K562 (cell line): ENCODE measurements around the gene GINS1. TPM values are rescaled to one million over a fixed set of nuclear protein-coding genes. Genes with fewer than 3 reads are reported as not detected.

Experiments
- ATAC-seq: fragments of 200-7000 bp; cut with Tn5 transposase; 3 replicates; pipeline ENCODE4 v1.9.1; 2020; ENCODE audit warnings: moderate library complexity
- BruUV-seq: library from RNA; stranded (reverse); fragments of 400-500 nt; replicated peaks from 2 replicates; lab custom pipeline; 2021; lab: Mats Ljungman, UMichigan
- CTCF ChIA-PET: fragments of 300-600 bp; formaldehyde crosslinking; extraction: SDS; loops from one replicate; lab custom pipeline; 2021; ENCODE audit warnings: low intra/inter-chr PET ratio; lab: Yijun Ruan, JAX
- POLR2A ChIA-PET: fragments of 300-600, 350-650 bp; sonication (Branson Sonifier 250); formaldehyde crosslinking; extraction: SDS; loops from one replicate; lab custom pipeline; 2021; ENCODE audit warnings: antibody characterized with exemption, inconsistent platforms; lab: Yijun Ruan, JAX
- DNase-seq, 4 experiments: peaks; one replicate each; pipeline versions ENCODE4 v3.0.0 to v3.0.0-alpha.2; 2011 to 2018; ENCODE audit warnings: low spot score in 3 of 4, mixed read lengths in 3 of 4; ENCODE audit errors: extremely low read depth in 1 of 4
- FAIRE-seq: peaks from 2 replicates; lab custom pipeline; 2011; peaks lifted over from hg19 to GRCh38; lab: Jason Lieb, UNC
- H2AFZ ChIP-seq: 2 replicates; pipeline ENCODE4 v1.6.0; 2011; ENCODE audit warnings: low read depth, low read length, control low read depth, inconsistent platforms
- H3K27ac ChIP-seq: fragments of 200-600 bp; 3 replicates; pipeline ENCODE4 v1.8.0; 2011; ENCODE audit warnings: low read depth, mild to moderate bottlenecking, control low read depth, inconsistent platforms, low read length, moderate library complexity, mixed read lengths; ENCODE audit errors: extremely low read depth
- H3K27me3 ChIP-seq, 2 experiments: fragments of 300-600 bp in 1 of 2; 2 replicates in 1 of 2; 3 replicates in 1 of 2; pipeline versions ENCODE4 v1.6.0 to v1.8.0; 2011; ENCODE audit warnings: inconsistent platforms in 2 of 2, low read length in 2 of 2, mild to moderate bottlenecking in 1 of 2, mixed read lengths in 1 of 2, moderate library complexity in 1 of 2; ENCODE audit not compliant: control insufficient read depth in 2 of 2, insufficient read depth in 2 of 2
- H3K36me3 ChIP-seq: fragments of 300-600 bp; 3 replicates; pipeline ENCODE4 v1.8.0; 2011; ENCODE audit warnings: mild to moderate bottlenecking, low read length, inconsistent platforms; ENCODE audit not compliant: control insufficient read depth, insufficient read depth
- H3K4me1 ChIP-seq, 2 experiments: fragments of 200-600 bp in 1 of 2; replicated peaks in 1 of 2; 2 replicates in 1 of 2; 3 replicates in 1 of 2; pipeline versions ENCODE4 v1.5.1 to v1.8.0; 2011; ENCODE audit warnings: inconsistent platforms in 2 of 2, low read length in 2 of 2, mild to moderate bottlenecking in 1 of 2, mixed read lengths in 1 of 2, moderate library complexity in 1 of 2; ENCODE audit not compliant: control insufficient read depth in 2 of 2, insufficient read depth in 2 of 2
- H3K4me2 ChIP-seq: 2 replicates; pipeline ENCODE4 v1.6.1; 2011; ENCODE audit warnings: low read length, control low read depth, inconsistent platforms, mixed read lengths; ENCODE audit not compliant: insufficient read depth
- H3K4me3 ChIP-seq: fragments of 200-600 bp; sonication (generic), shearing (Covaris generic); 2 replicates; pipeline ENCODE4 v1.5.1; 2016; ENCODE audit warnings: control low read depth, inconsistent platforms
- H3K79me2 ChIP-seq: fragments of 200-600 bp; 3 replicates; pipeline ENCODE4 v1.8.0; 2011; ENCODE audit warnings: low read length, inconsistent platforms; ENCODE audit not compliant: control insufficient read depth, insufficient read depth
- H3K9ac ChIP-seq, 2 experiments: 2 replicates each; pipeline versions ENCODE4 v1.6.0 to v1.6.1; 2011; ENCODE audit warnings: low read depth in 2 of 2, low read length in 2 of 2, control low read depth in 1 of 2, inconsistent platforms in 1 of 2, mild to moderate bottlenecking in 1 of 2, mixed read lengths in 1 of 2; ENCODE audit not compliant: insufficient read depth in 1 of 2
- H3K9me1 ChIP-seq: one replicate; pipeline ENCODE4 v1.6.0; 2011; ENCODE audit warnings: inconsistent platforms, mild to moderate bottlenecking, low read length, moderate library complexity; ENCODE audit not compliant: control insufficient read depth, insufficient read depth
- H3K9me3 ChIP-seq: replicated peaks from 2 replicates; pipeline ENCODE4 v1.5.1; 2011; ENCODE audit warnings: low read depth, low read length, inconsistent platforms; ENCODE audit not compliant: control insufficient read depth, insufficient read depth
- H4K20me1 ChIP-seq: replicated peaks from 2 replicates; pipeline ENCODE4 v1.6.1; 2011; ENCODE audit warnings: low read length, inconsistent platforms, mixed read lengths; ENCODE audit not compliant: control insufficient read depth, insufficient read depth
- EZH2 ChIP-seq: IDR thresholded peaks from 2 replicates; pipeline ENCODE4 v1.6.1; 2012; ENCODE audit warnings: low read depth, mild to moderate bottlenecking, inconsistent platforms, low read length, borderline replicate concordance
- HDAC1 ChIP-seq, 2 experiments: fragments of 450-650 bp; IDR thresholded peaks; 2 replicates each; pipeline ENCODE4 v1.6.1; 2016 to 2017; ENCODE audit warnings: inconsistent platforms in 1 of 2, mild to moderate bottlenecking in 1 of 2, moderate library complexity in 1 of 2
- HIVEP1 ChIP-seq: fragments of 250-450 bp; sonication (Bioruptor Pico); IDR thresholded peaks from 2 replicates; pipeline ENCODE4 v1.4.0; 2020; ENCODE audit warnings: mild to moderate bottlenecking
- MBD2 ChIP-seq: sonication (generic); IDR thresholded peaks from 2 replicates; pipeline ENCODE4 v1.6.1; 2016; ENCODE audit warnings: low read depth, borderline replicate concordance
- MTF1 ChIP-seq: fragments of 250-450 bp; sonication (Bioruptor Pico); IDR thresholded peaks from 2 replicates; pipeline ENCODE4 v1.9.0; 2021; ENCODE audit warnings: moderate library complexity, mild to moderate bottlenecking, inconsistent platforms, borderline replicate concordance
- NCOR1 ChIP-seq: fragments of 450-650 bp; IDR thresholded peaks from 2 replicates; pipeline ENCODE4 v1.6.1; 2016; ENCODE audit warnings: mild to moderate bottlenecking, moderate library complexity
- PPARD ChIP-seq: fragments of 250-450 bp; sonication (Bioruptor Pico); IDR thresholded peaks from 2 replicates; pipeline ENCODE4 v1.8.0; 2022; ENCODE audit warnings: inconsistent platforms, mild to moderate bottlenecking, moderate library complexity
- SMAD1 ChIP-seq: fragments of 150-350 bp; IDR thresholded peaks from 2 replicates; pipeline ENCODE4 v1.6.1; 2014; ENCODE audit warnings: low read length, low read depth; ENCODE audit not compliant: partially characterized antibody
- SUPT5H ChIP-seq: fragments of 450-650 bp; IDR thresholded peaks from 2 replicates; pipeline ENCODE4 v1.6.1; 2016
- TAF1 ChIP-seq: IDR thresholded peaks from 2 replicates; pipeline ENCODE4 v1.6.1; 2011; ENCODE audit warnings: mild to moderate bottlenecking, low read length, moderate library complexity; ENCODE audit not compliant: insufficient read depth, control insufficient read depth, severe bottlenecking; ENCODE audit errors: extremely low read depth
- TGIF2 ChIP-seq: sonication (generic); formaldehyde crosslinking; IDR thresholded peaks from 2 replicates; pipeline ENCODE4 v1.8.1; 2022; ENCODE audit warnings: mild to moderate bottlenecking, missing genetic modification reagents, moderate library complexity
- XRCC3 ChIP-seq: fragments of 450-650 bp; IDR thresholded peaks from 2 replicates; pipeline ENCODE4 v1.6.1; 2017; ENCODE audit warnings: mild to moderate bottlenecking, moderate library complexity
- ZBED1 ChIP-seq: IDR thresholded peaks from 2 replicates; pipeline ENCODE4 v1.6.1; 2014
- ZC3H8 ChIP-seq: fragments of 450-650 bp; IDR thresholded peaks from 2 replicates; pipeline ENCODE4 v1.6.1; 2017
- ZNF143 ChIP-seq: sonication (generic); formaldehyde crosslinking; IDR thresholded peaks from 2 replicates; pipeline ENCODE4 v1.9.0; 2022; ENCODE audit warnings: mild to moderate bottlenecking, missing genetic modification reagents
- WGBS: fragments of 100-300 bp; shearing (Covaris generic); methylation state at CpG from one replicate; pipeline ENCODE4 v1.1.6; 2016; ENCODE audit warnings: low coverage, mixed read lengths; ENCODE audit not compliant: insufficient coverage; ENCODE audit errors: missing lambda C conversion rate; 5-methylcytosine and 5-hydroxymethylcytosine counted together
- in situ Hi-C: fragments of 300-500 bp; cut with MboI; formaldehyde crosslinking; loops from 4 replicates; pipeline ENCODE4 v1.15.0; 2018; ENCODE audit warnings: inconsistent platforms, mixed read lengths
- intact Hi-C: fragments of 100-400 bp; cut with micrococcal nuclease; formaldehyde crosslinking; loops from 2 replicates; pipeline ENCODE4 v1.14.2; 2022
- polyA plus RNA-seq, 8 experiments: library from polyadenylated mRNA; depleted of rRNA in 4 of 8; stranded (reverse) in 5 of 8; unstranded in 3 of 8; fragments of >200 nt; fragmentation: Nextera tagmentation in 2 of 8; fragmentation: Illumina TruSeq in 1 of 8; extraction: Ambion mirVana in 2 of 8; extraction: Trizol in 1 of 8; gene quantifications; 2 replicates each; pipeline versions ENCODE4 v1.2.1 to v1.2.3, GENCODE V29; 2011 to 2014; ENCODE audit warnings: inconsistent platforms in 1 of 8, missing spikeins in 1 of 8
- total RNA-seq, 7 experiments: library from RNA; depleted of rRNA in 6 of 7; stranded (reverse); fragments of >200 nt in 6 of 7; fragmentation: Illumina TruSeq in 2 of 7; extraction: Trizol in 2 of 7; gene quantifications; 2 replicates each; pipeline versions ENCODE4 v1.2.1 to v1.2.3, GENCODE V29; 2011 to 2021; ENCODE audit warnings: low replicate concordance in 1 of 7
- TF ChIP-seq, protein P1 (sequence below): fragments of 200-800 bp; sonication (Bioruptor generic); IDR thresholded peaks from 2 replicates; pipeline ENCODE4 v1.6.1; 2017; ENCODE audit warnings: missing genetic modification characterization, missing compliant biosample characterization
- TF ChIP-seq, protein P2 (sequence below): fragments of 450-650 bp; formaldehyde crosslinking; IDR thresholded peaks from 2 replicates; pipeline ENCODE4 v1.4.0; 2022; ENCODE audit warnings: missing genetic modification characterization
- TF ChIP-seq, protein P3 (sequence below): fragments of 250-450 bp; sonication (Bioruptor Pico); IDR thresholded peaks from 2 replicates; pipeline ENCODE4 v1.8.0; 2022; ENCODE audit warnings: moderate library complexity, mild to moderate bottlenecking, inconsistent platforms

The GINS1 gene
- total and polyA plus RNA-seq, 9 of the 15 experiments (the other 6 are each of a cell fraction or from before 2014, with no cell fraction given): 13.1 to 31.8 (median 24.1) TPM

DNA sequence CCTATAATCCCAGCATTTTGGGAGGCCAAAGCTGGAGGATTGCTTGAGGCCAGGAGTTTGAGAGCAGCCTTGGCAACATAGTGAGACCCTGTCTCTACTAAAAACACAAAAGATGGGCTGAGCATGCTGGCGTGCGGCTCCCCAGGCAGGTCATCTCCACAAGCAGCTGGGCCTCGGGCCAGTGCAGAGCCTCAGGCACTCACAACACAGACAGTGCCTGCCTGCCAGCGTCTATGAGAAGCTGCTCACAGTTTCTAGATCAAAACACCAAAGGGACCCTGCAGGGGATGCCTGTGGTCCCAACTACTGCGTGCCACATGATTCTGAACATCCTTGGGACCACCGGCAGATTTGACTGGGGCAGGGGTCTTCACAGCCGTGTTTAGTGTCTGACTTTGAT, 59.4 kb downstream of the GINS1 start:
- DNase-seq (no peak), FAIRE-seq (no peak), ATAC-seq (no peak)
- no peak overlapping the region for H3K27ac ChIP-seq
- in situ Hi-C loops: no loop called here
- H3K9me3 ChIP-seq: no peaks in the 10 kb centered on the region
- no peaks in the 10 kb centered on the region for H3K36me3 ChIP-seq
- no peaks in the 10 kb centered on the region for H4K20me1 ChIP-seq
- no peak overlapping the region for H3K4me3 ChIP-seq
- no peaks in the 10 kb centered on the region for H3K9me1 ChIP-seq
- no peak overlapping the region for H3K9ac ChIP-seq
- CTCF ChIA-PET: no interaction called here
- intact Hi-C loops: no loop called here
- no peak overlapping the region for H2AFZ ChIP-seq
- no peaks in the 10 kb centered on the region for H3K79me2 ChIP-seq
- no peak overlapping the region for H3K4me2 ChIP-seq
- H3K27me3 ChIP-seq: peaks cover 2 to 20% of the 10 kb centered on the region in 2 experiments; a peak in 4 of 5 replicates
- no TSS peak for BruUV-seq
- POLR2A ChIA-PET: no interaction called here
- 3% methylated on average over 7 of the region's 7 CpGs for WGBS
- TF ChIP-seq XRCC3: no peak
- TF ChIP-seq EZH2: no peak
- TF ChIP-seq ZNF143 (CRISPR knock-in tag): no peak
- no peak for TF ChIP-seq ZC3H8
- no peak for TF ChIP-seq HIVEP1 (CRISPR knock-in tag)
- TF ChIP-seq NCOR1: no peak
- TF ChIP-seq, protein P1, sequence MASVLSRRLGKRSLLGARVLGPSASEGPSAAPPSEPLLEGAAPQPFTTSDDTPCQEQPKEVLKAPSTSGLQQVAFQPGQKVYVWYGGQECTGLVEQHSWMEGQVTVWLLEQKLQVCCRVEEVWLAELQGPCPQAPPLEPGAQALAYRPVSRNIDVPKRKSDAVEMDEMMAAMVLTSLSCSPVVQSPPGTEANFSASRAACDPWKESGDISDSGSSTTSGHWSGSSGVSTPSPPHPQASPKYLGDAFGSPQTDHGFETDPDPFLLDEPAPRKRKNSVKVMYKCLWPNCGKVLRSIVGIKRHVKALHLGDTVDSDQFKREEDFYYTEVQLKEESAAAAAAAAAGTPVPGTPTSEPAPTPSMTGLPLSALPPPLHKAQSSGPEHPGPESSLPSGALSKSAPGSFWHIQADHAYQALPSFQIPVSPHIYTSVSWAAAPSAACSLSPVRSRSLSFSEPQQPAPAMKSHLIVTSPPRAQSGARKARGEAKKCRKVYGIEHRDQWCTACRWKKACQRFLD (CRISPR knock-in tag): no peak
- TF ChIP-seq SMAD1: no peak
- TF ChIP-seq TGIF2 (CRISPR knock-in tag): no peak
- TF ChIP-seq ZBED1: no peak
- no peak for TF ChIP-seq HDAC1 (IDR thresholded peaks at IDR 0.05)
- TF ChIP-seq, protein P2, sequence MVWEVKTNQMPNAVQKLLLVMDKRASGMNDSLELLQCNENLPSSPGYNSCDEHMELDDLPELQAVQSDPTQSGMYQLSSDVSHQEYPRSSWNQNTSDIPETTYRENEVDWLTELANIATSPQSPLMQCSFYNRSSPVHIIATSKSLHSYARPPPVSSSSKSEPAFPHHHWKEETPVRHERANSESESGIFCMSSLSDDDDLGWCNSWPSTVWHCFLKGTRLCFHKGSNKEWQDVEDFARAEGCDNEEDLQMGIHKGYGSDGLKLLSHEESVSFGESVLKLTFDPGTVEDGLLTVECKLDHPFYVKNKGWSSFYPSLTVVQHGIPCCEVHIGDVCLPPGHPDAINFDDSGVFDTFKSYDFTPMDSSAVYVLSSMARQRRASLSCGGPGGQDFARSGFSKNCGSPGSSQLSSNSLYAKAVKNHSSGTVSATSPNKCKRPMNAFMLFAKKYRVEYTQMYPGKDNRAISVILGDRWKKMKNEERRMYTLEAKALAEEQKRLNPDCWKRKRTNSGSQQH (CRISPR knock-in tag): no peak
- TF ChIP-seq SUPT5H: no peak
- TF ChIP-seq MTF1: no peak
- TF ChIP-seq MBD2: no peak
- no peak for TF ChIP-seq PPARD
- TF ChIP-seq TAF1: no peak
- TF ChIP-seq, protein P3, sequence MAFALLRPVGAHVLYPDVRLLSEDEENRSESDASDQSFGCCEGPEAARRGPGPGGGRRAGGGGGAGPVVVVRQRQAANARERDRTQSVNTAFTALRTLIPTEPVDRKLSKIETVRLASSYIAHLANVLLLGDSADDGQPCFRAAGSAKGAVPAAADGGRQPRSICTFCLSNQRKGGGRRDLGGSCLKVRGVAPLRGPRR (CRISPR knock-in tag): no peak
- TF ChIP-seq, all 486 proteins: peak for 0
- peaks cover 7 to 12% of the 10 kb centered on the region in 2 experiments; a peak in 4 of 5 replicates for H3K4me1 ChIP-seq
